ENCODE data around the gene ARL10. TPM values are rescaled to one million over a fixed set of nuclear protein-coding genes. Genes with fewer than 3 reads are reported as not detected.

ARL10 gene
- total RNA-seq, 1 donor from 2014 or later, result 4.2 TPM

GRCh38 chr5:176394096-176394495 lies 28.8 kb downstream of the ARL10 start:
- DNase-seq (ENCODE audit: low read depth), result no peak
- Histone ChIP-seq H3K4me3 (ENCODE audit: low read depth, low read length) (no peak overlapping the region), H3K36me3 (ENCODE audit: control insufficient read depth, insufficient read depth, low read length) (peaks cover 36% of the 10 kb centered on the region), H3K27me3 (ENCODE audit: control insufficient read depth, insufficient read depth, low read length) (no peaks in the 10 kb centered on the region)
- no peak for FAIRE-seq
- TF ChIP-seq, protein P1, sequence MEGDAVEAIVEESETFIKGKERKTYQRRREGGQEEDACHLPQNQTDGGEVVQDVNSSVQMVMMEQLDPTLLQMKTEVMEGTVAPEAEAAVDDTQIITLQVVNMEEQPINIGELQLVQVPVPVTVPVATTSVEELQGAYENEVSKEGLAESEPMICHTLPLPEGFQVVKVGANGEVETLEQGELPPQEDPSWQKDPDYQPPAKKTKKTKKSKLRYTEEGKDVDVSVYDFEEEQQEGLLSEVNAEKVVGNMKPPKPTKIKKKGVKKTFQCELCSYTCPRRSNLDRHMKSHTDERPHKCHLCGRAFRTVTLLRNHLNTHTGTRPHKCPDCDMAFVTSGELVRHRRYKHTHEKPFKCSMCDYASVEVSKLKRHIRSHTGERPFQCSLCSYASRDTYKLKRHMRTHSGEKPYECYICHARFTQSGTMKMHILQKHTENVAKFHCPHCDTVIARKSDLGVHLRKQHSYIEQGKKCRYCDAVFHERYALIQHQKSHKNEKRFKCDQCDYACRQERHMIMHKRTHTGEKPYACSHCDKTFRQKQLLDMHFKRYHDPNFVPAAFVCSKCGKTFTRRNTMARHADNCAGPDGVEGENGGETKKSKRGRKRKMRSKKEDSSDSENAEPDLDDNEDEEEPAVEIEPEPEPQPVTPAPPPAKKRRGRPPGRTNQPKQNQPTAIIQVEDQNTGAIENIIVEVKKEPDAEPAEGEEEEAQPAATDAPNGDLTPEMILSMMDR (IDR thresholded peaks at IDR 0.05; ENCODE audit: insufficient read depth, low read length, severe bottlenecking), result no peak

DNA sequence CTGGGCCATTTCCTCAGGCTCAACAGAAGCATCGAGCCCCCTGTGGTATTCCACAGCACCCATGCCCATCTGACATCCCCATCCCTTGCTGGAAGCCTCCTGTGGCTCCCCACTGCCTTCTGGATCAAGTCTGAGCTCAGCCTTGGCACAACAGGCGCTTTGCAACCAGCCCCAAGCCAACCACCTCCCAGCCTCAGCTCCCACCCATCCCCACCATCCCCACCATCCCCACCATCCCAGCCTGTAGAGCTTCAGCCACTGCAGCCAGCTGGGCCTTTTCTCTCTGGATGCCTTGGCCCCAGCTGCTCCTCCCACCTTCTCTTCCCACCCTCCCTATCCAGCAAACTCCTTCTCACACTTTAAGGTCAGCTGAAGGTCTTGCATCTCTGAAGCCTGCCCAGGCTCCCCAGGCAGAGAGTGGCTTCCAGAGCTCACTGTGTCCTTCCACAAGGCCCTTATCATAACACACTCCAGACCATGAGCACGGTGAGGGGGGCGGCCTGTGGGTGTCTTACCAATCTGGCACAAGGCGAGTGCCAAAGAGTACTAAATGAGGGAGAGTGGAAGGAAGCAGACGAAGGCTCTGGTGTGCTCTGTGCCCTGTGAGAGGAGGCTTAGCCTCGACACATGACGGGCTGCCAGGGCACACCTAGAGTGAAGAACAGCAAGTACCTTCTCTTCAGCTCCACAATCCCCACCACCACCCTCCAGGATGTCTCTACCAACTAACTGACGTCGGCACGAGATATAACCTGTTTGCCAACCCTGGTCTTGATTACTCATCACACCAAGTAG lies 29.8 kb downstream of the ARL10 start:
- Histone ChIP-seq H3K36me3 (ENCODE audit: control insufficient read depth, insufficient read depth, low read length) (peaks cover 37% of the 10 kb centered on the region), H3K27me3 (ENCODE audit: control insufficient read depth, insufficient read depth, low read length) (no peaks in the 10 kb centered on the region), H3K4me3 (ENCODE audit: low read depth, low read length) (no peak overlapping the region)
- FAIRE-seq, result no peak
- TF ChIP-seq, protein P1 (IDR thresholded peaks at IDR 0.05; ENCODE audit: insufficient read depth, low read length, severe bottlenecking), result no peak
- no peak for DNase-seq (ENCODE audit: low read depth)

- Histone ChIP-seq H3K36me3 (ENCODE audit: control insufficient read depth, insufficient read depth, low read length) (peaks cover 36% of the 10 kb centered on the region), H3K4me3 (ENCODE audit: low read depth, low read length) (no peak overlapping the region), H3K27me3 (ENCODE audit: control insufficient read depth, insufficient read depth, low read length) (no peaks in the 10 kb centered on the region)
- FAIRE-seq, result no peak
- no peak for DNase-seq (ENCODE audit: low read depth)
- TF ChIP-seq, protein P1 (IDR thresholded peaks at IDR 0.05; ENCODE audit: insufficient read depth, low read length, severe bottlenecking), result no peak
Observed at GRCh38 chr5:176396330-176396729, 31.0 kb downstream of the ARL10 start.

DNA sequence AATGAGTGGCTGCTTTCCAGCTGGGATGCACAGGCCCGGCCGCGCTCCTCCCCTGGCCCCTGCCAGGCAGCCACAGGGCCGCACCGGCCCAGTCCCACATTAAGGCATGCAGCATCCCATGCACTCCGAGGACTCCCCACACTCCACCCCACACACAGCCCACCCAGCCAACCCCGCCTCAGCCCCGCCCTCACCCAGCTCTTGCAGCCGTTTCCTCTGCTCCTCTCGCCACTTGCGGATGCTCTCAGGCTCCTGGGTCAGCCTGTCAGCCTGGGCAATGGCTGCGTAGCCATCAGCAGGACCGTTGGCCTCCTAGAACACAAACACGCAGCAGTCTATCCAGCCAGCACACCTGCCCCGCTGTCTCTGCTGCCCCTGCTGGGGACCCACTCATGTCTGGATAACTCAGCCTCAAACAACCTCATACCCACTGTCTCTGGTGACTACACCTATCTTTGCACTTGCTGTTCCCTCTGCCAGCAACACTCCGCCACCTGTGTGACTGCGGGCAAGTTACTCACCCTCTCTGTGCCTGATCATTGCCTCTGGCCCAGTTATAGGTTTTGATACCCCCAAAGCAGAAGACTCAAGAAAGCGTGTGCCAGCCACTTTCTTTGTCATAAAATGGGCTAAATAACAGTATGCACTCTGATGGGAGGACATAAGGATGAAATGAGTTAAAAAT lies 32.6 kb downstream of the ARL10 start:
- FAIRE-seq (no peak), DNase-seq (ENCODE audit: low read depth) (no peak)
- H3K36me3 ChIP-seq (ENCODE audit: control insufficient read depth, insufficient read depth, low read length), result peaks cover 29% of the 10 kb centered on the region
- TF ChIP-seq, protein P1 (IDR thresholded peaks at IDR 0.05; ENCODE audit: insufficient read depth, low read length, severe bottlenecking), result no peak
- no peak overlapping the region for H3K4me3 ChIP-seq (ENCODE audit: low read depth, low read length)
- H3K27me3 ChIP-seq (ENCODE audit: control insufficient read depth, insufficient read depth, low read length), result no peaks in the 10 kb centered on the region

GRCh38 chr5:176400382-176401156 lies 35.3 kb downstream of the ARL10 start:
- TF ChIP-seq, protein P1 (IDR thresholded peaks at IDR 0.05; ENCODE audit: insufficient read depth, low read length, severe bottlenecking), result no peak
- FAIRE-seq (no peak), DNase-seq (ENCODE audit: low read depth) (peak; percentile 53)
- Histone ChIP-seq H3K36me3 (ENCODE audit: control insufficient read depth, insufficient read depth, low read length) (peaks cover 23% of the 10 kb centered on the region), H3K27me3 (ENCODE audit: control insufficient read depth, insufficient read depth, low read length) (no peaks in the 10 kb centered on the region), H3K4me3 (ENCODE audit: low read depth, low read length) (no peak overlapping the region)

All from bronchial epithelial cell (primary cell).